K562 (cell line): ENCODE data around the gene LIPH. TPM values are rescaled to one million over a fixed set of nuclear protein-coding genes. Genes with fewer than 3 reads are reported as not detected.

Source experiments
- CUX1 ChIP-seq: fragments of 200-800 bp; sonication (Bioruptor generic); IDR thresholded peaks from 2 replicates; pipeline ENCODE4 v1.6.1; 2016; ENCODE audit warnings: missing genetic modification characterization, missing compliant biosample characterization
- E2F8 ChIP-seq: fragments of 450-650 bp; IDR thresholded peaks from 2 replicates; pipeline ENCODE4 v1.7.1; 2018; ENCODE audit warnings: mild to moderate bottlenecking, low read depth; ENCODE audit not compliant: partially characterized antibody
- EP300 ChIP-seq: IDR thresholded peaks from 2 replicates; pipeline ENCODE4 v1.6.1; 2012; ENCODE audit warnings: low read length, improper control_type of control experiment
- NCOA1 ChIP-seq: fragments of 450-650 bp; IDR thresholded peaks from 2 replicates; pipeline ENCODE4 v1.6.1; 2016; ENCODE audit warnings: low read depth
- NR4A1 ChIP-seq, 2 experiments: fragments of 250-450 bp in 1 of 2; fragments of 450-650 bp in 1 of 2; sonication (Bioruptor Pico) in 1 of 2; IDR thresholded peaks; 2 replicates each; pipeline versions ENCODE4 v1.4.0 to v1.6.1; 2016 to 2020; ENCODE audit warnings: mild to moderate bottlenecking in 2 of 2, missing compliant biosample characterization in 1 of 2, missing genetic modification characterization in 1 of 2, moderate library complexity in 1 of 2
- TBP ChIP-seq: optimal IDR thresholded peaks from 2 replicates; pipeline ENCODE3; 2011; ENCODE audit warnings: low read depth, low read length, improper control_type of control experiment
- TEAD4 ChIP-seq, 2 experiments: sonication (generic) in 1 of 2; formaldehyde crosslinking in 1 of 2; IDR thresholded peaks; 2 replicates each; pipeline versions ENCODE4 v1.6.1 to v1.8.0; 2012 to 2022; ENCODE audit warnings: borderline replicate concordance in 1 of 2, inconsistent platforms in 1 of 2, low read length in 1 of 2, mild to moderate bottlenecking in 1 of 2, missing genetic modification reagents in 1 of 2
- polyA plus RNA-seq, 8 experiments: library from polyadenylated mRNA; depleted of rRNA in 4 of 8; stranded (reverse) in 5 of 8; unstranded in 3 of 8; fragments of >200 nt; fragmentation: Nextera tagmentation in 2 of 8; fragmentation: Illumina TruSeq in 1 of 8; extraction: Ambion mirVana in 2 of 8; extraction: Trizol in 1 of 8; gene quantifications; 2 replicates each; pipeline versions ENCODE4 v1.2.1 to v1.2.3, GENCODE V29; 2011 to 2014; ENCODE audit warnings: inconsistent platforms in 1 of 8, missing spikeins in 1 of 8
- total RNA-seq, 7 experiments: library from RNA; depleted of rRNA in 6 of 7; stranded (reverse); fragments of >200 nt in 6 of 7; fragmentation: Illumina TruSeq in 2 of 7; extraction: Trizol in 2 of 7; gene quantifications; 2 replicates each; pipeline versions ENCODE4 v1.2.1 to v1.2.3, GENCODE V29; 2011 to 2021; ENCODE audit warnings: low replicate concordance in 1 of 7
- TF ChIP-seq, protein P1 (sequence below): fragments of 250-450 bp; sonication (Bioruptor Pico); IDR thresholded peaks from 2 replicates; pipeline ENCODE4 v1.5.0; 2020; ENCODE audit warnings: mild to moderate bottlenecking, borderline replicate concordance
- TF ChIP-seq, protein P2 (sequence below): fragments of 250-450 bp; sonication (Bioruptor Pico); IDR thresholded peaks from 2 replicates; pipeline ENCODE4 v1.5.0; 2021; ENCODE audit warnings: mild to moderate bottlenecking, borderline replicate concordance
- TF ChIP-seq, protein P3 (sequence below): fragments of 250-450 bp; sonication (Bioruptor Pico); IDR thresholded peaks from 2 replicates; pipeline ENCODE4 v1.8.0; 2022; ENCODE audit warnings: moderate library complexity, mild to moderate bottlenecking, inconsistent platforms
- TF ChIP-seq, protein P4 (sequence below): fragments of 200-800 bp; sonication (Bioruptor generic); IDR thresholded peaks from 2 replicates; pipeline ENCODE4 v1.6.1; 2017; ENCODE audit warnings: missing genetic modification characterization, missing compliant biosample characterization

Gene LIPH
- total and polyA plus RNA-seq, 9 of the 15 experiments (the other 6 are each of a cell fraction or from before 2014, with no cell fraction given), result 0.73 to 1.8 (median 1.3) TPM

DNA sequence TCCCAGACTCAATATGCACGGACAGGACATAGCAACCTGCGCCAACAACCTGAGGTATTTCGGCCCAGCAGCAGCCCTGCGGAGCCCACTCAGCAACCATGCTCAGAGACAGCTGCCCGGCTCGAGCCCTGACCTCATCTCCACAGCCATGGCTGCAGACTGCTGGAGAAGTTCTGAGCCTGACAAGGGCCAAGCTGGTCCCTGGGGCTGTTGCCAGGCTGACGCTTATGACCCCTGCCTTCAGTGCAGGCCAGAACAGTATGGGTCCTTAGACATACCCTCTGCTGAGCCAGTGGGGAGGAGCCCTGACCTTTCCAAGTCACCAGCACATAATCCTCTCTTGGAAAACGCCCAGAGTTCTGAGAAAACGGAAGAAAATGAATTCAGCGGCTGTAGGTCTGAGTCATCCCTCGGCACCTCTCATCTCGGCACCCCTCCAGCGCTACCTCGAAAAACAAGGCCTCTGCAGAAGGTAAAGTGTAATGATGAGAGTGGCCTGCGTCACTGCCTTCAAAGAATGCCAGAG, 79.0 kb downstream of the LIPH start (continued):
- TF ChIP-seq, protein P1, sequence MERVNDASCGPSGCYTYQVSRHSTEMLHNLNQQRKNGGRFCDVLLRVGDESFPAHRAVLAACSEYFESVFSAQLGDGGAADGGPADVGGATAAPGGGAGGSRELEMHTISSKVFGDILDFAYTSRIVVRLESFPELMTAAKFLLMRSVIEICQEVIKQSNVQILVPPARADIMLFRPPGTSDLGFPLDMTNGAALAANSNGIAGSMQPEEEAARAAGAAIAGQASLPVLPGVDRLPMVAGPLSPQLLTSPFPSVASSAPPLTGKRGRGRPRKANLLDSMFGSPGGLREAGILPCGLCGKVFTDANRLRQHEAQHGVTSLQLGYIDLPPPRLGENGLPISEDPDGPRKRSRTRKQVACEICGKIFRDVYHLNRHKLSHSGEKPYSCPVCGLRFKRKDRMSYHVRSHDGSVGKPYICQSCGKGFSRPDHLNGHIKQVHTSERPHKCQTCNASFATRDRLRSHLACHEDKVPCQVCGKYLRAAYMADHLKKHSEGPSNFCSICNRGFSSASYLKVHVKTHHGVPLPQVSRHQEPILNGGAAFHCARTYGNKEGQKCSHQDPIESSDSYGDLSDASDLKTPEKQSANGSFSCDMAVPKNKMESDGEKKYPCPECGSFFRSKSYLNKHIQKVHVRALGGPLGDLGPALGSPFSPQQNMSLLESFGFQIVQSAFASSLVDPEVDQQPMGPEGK (CRISPR knock-in tag), result no peak
- no peak for TF ChIP-seq CUX1
- no peak for TF ChIP-seq NR4A1 (CRISPR knock-in tag; IDR thresholded peaks at IDR 0.05)
- TF ChIP-seq NR4A1 (tag; IDR thresholded peaks at IDR 0.05), result no peak
- TF ChIP-seq NCOA1, result no peak
- TF ChIP-seq EP300, result peak; percentile 81
- peak; percentile 39; the same call in 1 of the 2 replicates for TF ChIP-seq TEAD4 (IDR thresholded peaks at IDR 0.05; ENCODE audit: low read length)
- no peak for TF ChIP-seq TEAD4 (CRISPR knock-in tag; IDR thresholded peaks at IDR 0.05; ENCODE audit: borderline replicate concordance)
- TF ChIP-seq, protein P2, sequence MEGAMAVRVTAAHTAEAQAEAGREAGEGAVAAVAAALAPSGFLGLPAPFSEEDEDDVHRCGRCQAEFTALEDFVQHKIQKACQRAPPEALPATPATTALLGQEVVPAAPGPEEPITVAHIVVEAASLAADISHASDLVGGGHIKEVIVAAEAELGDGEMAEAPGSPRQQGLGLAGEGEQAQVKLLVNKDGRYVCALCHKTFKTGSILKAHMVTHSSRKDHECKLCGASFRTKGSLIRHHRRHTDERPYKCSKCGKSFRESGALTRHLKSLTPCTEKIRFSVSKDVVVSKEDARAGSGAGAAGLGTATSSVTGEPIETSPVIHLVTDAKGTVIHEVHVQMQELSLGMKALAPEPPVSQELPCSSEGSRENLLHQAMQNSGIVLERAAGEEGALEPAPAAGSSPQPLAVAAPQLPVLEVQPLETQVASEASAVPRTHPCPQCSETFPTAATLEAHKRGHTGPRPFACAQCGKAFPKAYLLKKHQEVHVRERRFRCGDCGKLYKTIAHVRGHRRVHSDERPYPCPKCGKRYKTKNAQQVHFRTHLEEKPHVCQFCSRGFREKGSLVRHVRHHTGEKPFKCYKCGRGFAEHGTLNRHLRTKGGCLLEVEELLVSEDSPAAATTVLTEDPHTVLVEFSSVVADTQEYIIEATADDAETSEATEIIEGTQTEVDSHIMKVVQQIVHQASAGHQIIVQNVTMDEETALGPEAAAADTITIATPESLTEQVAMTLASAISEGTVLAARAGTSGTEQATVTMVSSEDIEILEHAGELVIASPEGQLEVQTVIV (CRISPR knock-in tag), result no peak
- TF ChIP-seq, protein P3, sequence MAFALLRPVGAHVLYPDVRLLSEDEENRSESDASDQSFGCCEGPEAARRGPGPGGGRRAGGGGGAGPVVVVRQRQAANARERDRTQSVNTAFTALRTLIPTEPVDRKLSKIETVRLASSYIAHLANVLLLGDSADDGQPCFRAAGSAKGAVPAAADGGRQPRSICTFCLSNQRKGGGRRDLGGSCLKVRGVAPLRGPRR (CRISPR knock-in tag), result no peak
- TF ChIP-seq, protein P4, sequence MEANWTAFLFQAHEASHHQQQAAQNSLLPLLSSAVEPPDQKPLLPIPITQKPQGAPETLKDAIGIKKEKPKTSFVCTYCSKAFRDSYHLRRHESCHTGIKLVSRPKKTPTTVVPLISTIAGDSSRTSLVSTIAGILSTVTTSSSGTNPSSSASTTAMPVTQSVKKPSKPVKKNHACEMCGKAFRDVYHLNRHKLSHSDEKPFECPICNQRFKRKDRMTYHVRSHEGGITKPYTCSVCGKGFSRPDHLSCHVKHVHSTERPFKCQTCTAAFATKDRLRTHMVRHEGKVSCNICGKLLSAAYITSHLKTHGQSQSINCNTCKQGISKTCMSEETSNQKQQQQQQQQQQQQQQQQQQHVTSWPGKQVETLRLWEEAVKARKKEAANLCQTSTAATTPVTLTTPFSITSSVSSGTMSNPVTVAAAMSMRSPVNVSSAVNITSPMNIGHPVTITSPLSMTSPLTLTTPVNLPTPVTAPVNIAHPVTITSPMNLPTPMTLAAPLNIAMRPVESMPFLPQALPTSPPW (CRISPR knock-in tag), result no peak
- no peak for TF ChIP-seq TBP
- no peak for TF ChIP-seq E2F8
